Stimulated activated CD4-positive, alpha-beta T cell treated with anti-CD3 and anti-CD28 coated beads, TNF-alpha, amount 100 ng/mL, for 4 hours (primary cell): ENCODE data around the gene R3HDM4.
"Not testable (repeated sequence)": the region's sequence is repeated elsewhere in the genome, so short reads cannot be mapped to it uniquely, and the experiment has no call there.

Experiments
- DNase-seq, 3 experiments: peaks; one replicate each; pipeline ENCODE4 v3.0.0-alpha.2; 2020; ENCODE audit warnings: low read depth in 3 of 3

R3HDM4 gene

DNA sequence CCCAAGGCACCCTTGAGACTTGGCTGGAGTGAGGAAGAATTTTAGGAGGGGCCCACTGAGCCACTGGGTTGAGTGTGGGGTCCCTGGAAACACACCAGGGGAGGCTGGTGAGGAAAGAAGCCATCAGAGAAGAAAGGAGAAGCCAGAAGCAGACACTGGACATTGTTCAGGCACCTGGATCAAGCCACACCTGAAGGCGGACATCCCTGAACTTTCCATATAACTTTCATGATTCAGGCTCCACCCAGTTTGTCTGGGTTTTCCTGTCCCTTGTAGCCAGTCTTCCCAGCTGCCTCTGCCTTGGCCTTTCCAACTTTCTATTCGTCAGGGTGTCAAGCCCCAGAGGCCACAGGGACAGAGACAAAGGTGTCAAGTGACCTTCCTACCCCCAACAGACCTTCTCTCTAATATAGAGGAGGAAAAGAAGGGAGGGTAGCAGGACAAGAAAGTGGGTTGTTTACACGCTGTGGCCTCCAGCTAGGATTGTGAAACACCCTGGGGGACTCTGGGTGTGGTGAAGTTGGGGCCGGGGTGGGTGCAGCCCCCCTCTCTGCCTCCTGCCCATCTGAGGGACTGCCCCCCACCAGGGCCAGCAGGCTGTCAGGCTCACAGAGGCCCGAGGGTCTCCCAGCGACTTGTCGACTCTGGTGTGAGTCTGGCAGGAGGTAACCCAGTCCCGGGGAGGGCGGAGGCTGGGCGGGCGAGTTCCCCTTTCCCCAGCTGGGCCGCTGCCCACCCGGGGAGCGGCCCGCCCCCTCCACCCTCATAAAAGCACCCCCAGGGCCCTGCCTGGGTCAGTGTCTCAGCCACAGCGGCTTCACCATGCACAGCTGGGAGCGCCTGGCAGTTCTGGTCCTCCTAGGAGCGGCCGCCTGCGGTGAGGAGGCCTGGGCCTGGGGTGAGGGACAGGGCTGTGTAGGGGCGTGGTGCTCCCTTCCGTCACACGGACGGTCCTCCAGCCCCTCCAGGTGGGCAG lies 53.9 kb downstream of the R3HDM4 start, which contains the start of gene CFD:
Gene CFD, plus strand, starts transcription at position 797 of the 976 bp plus-strand sequence. Its CDS starts 26 bp downstream, at position 823.
- no peak for DNase-seq

DNA sequence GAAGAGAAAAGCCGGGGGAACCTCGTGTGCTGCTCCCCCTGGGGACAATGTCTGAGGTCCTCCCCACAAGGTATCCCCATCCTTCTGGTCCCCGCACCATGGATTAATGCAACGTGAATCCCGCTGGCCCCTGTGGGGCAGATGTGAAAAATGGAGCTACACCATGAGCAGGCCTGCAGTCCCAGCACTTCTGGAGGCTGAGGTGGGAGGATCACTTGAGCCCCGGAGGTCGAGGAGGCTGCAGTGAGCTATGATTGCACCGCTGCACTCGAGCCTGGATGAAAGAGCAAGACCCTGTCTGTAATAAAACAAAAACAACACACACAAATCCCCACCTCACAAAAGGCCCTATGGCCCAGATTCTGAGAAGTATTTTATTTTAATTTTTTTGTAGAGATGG lies 54.7 kb downstream of the R3HDM4 start:
- no peak for DNase-seq

DNA sequence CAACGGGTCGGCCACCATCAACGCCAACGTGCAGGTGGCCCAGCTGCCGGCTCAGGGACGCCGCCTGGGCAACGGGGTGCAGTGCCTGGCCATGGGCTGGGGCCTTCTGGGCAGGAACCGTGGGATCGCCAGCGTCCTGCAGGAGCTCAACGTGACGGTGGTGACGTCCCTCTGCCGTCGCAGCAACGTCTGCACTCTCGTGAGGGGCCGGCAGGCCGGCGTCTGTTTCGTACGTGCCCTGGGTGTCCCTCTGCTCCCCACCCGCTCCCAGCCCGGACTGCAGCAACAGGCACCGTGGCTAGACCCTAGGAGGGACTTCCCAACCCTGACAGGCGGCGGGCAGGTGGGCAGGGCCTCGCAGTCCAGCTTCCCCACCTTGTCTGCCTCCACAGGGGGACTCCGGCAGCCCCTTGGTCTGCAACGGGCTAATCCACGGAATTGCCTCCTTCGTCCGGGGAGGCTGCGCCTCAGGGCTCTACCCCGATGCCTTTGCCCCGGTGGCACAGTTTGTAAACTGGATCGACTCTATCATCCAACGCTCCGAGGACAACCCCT lies 57.4 kb downstream of the R3HDM4 start:
- DNase-seq = no peak

DNA sequence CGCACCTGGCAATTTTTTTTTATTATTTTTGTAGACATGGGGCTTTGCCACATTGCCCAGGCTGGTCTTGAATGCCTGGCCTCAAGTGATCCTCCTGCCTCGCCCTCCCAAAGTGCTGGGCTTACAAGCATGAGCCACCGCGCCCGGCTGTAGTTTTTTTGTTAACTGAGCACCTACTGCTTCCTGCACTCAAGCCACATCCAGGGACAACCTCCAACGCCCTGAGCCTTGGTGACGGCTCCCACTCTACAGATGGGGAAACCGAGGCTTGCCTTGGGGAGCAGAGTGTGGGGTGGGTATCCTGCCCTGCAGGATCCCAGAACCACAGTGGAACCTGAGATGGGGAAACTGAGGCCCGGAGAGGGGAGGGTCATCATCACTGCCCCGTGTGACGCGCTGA lies 57.9 kb downstream of the R3HDM4 start:
- DNase-seq = no peak

DNA sequence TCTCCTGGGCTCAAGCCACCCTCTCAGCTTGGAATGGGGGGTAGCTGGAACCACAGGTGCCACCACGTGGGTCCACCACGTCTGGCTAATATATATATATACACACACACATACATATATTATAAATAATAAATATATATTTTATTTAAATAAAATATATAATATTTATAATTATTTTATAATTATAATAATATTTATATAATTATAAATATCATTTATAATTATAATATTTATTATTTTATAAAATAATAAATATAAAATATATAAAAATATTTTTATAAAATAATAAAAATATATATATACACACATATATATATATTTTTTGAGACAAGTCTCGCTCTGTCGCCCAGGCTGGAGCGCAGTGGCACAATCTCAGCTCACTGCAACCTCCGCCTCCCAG lies 58.5 kb downstream of the R3HDM4 start:
- DNase-seq = no peak

DNA sequence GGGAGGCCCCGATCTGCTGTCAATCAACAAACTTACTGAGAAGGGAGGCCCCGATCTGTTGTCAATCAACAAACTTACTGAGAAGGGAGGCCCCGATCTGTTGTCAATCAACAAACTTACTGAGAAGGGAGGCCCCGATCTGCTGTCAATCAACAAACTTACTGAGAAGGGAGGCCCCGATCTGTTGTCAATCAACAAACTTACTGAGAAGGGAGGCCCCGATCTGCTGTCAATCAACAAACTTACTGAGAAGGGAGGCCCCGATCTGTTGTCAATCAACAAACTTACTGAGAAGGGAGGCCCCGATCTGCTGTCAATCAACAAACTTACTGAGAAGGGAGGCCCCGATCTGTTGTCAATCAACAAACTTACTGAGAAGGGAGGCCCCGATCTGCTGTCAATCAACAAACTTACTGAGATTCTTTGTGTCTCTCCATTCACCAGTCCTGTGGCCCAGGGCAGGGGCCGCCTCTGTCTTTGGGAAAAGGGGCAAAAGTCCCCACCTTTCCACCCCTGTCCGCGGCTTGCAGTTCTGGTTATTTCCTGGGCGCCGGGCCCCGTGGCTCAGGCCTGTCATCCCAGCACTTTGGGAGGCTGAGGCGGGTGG lies 59.3 kb downstream of the R3HDM4 start:
- DNase-seq = not testable (repeated sequence)

DNA sequence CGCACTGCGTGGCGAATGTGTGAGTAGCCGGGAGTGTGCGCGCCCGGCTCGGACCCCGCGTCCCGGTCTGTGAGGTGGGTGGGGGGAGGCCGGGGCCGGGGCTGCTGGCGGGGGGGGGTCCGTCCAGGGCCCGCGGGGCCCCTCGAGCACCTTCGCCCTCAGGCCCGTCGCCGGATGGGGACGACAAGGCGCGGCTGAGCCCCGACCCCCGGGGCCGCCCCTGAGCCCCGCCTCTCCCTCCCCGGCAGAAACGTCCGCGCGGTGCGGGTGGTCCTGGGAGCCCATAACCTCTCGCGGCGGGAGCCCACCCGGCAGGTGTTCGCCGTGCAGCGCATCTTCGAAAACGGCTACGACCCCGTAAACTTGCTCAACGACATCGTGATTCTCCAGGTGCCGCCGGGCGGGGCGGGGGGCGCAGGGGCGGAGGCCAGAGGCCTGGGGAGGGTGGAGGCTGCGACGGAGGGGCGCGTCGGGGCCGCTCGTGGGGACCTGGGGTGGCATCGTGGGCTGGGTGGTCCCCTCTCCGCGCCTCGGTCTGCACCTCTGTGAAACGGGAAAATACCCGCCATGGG lies 59.9 kb downstream of the R3HDM4 start:
- DNase-seq = no peak

DNA sequence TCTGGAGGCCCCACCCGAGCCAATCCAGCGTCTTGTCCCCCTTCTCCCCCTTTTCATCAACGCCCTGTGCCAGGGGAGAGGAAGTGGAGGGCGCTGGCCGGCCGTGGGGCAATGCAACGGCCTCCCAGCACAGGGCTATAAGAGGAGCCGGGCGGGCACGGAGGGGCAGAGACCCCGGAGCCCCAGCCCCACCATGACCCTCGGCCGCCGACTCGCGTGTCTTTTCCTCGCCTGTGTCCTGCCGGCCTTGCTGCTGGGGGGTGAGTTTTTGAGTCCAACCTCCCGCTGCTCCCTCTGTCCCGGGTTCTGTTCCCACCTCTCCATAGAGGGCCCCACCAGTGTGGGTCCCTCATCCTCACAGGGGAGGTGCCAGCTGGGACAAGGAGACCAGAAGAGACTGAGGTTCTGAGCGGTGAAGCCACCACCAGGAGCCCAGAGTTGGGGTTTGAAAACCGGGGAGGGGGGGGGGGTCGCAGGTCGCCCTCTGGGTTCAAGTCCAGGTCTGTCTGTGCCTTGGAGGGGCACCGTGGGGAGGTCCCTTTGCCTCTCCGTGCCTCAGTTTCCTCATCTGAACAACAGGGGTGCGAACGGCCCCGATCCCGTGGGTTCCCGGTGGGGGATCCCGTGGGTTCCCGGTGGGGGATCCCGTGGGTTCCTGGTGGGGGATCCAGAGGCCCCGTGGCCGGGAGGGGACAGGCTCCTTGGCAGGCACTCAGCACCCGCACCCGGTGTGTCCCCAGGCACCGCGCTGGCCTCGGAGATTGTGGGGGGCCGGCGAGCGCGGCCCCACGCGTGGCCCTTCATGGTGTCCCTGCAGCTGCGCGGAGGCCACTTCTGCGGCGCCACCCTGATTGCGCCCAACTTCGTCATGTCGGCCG lies 60.6 kb downstream of the R3HDM4 start, which contains the start of gene ELANE:
Gene ELANE, plus strand, starts transcription at position 168 of the 878 bp plus-strand sequence. Its CDS starts 26 bp downstream, at position 194.
- DNase-seq = no peak

DNA sequence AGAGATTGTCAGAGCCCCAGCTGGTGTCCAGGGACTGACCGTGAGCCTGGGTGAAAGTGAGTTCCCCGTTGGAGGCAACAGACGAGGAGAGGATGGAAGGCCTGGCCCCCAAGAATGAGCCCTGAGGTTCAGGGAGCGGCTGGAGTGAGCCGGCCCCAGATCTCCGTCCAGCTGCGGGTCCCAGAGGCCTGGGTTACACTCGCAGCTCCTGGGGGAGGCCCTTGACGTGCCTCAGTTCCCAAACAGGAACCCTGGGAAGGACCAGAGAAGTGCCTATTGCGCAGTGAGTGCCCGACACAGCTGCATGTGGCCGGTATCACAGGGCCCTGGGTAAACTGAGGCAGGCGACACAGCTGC lies 62.1 kb downstream of the R3HDM4 start:
- DNase-seq = no peak

DNA sequence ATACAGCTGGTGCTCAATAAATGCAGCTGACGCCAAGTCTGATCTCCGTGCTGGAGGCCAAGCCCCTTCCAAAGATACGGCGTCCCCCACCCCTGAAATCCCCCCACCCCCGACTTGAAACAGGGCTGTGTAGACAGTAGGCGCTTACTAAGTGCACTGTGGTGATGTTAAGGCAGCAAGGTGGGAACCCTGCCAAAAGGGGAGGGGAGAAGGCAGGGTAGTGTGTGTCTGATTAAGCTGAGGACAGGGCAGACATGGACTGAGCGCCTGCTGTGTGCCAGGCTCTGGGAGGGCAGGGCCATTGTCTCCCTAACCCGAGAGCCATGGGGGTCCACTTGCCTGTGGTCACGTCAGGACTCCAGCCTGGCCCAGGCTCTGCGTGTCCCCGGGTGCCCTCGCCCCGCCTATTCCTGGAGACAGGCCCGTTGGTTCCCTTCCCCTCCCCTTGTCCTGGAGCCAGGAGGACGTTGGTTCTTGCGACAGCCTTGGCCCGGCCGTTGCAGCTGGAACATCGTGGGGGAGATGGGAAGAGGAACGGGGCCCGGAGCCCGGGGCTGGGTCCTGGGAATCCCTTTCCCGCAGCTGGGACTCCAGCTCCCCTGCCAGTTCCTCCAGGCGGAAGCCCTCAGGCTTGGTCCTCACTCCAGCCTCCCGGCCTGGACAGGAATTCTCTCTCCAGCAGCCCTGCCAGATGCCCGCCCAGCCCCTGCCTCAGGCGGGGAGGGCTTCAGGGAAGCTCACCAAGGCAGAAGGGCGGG lies 62.6 kb downstream of the R3HDM4 start:
- no peak for DNase-seq

DNA sequence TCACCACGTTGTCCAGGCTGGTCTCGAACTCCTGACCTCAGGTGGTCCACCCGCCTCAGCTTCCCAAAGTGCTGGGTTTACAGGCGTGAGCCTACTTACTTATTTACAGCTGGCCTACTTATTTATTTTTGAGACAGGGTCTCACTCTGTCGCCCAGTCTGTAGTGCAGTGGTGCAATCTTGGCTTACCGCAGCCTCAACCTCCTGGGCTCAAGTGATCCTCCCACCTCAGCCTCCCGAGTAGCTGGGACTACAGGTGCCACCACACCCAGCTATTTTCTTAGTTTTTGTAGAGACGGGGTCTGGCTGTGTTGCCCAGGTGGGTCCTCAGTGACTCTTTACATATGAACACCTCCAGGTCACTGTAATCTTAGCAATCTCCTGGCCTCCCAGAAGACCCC lies 63.8 kb downstream of the R3HDM4 start:
- DNase-seq = not testable (repeated sequence)

DNA sequence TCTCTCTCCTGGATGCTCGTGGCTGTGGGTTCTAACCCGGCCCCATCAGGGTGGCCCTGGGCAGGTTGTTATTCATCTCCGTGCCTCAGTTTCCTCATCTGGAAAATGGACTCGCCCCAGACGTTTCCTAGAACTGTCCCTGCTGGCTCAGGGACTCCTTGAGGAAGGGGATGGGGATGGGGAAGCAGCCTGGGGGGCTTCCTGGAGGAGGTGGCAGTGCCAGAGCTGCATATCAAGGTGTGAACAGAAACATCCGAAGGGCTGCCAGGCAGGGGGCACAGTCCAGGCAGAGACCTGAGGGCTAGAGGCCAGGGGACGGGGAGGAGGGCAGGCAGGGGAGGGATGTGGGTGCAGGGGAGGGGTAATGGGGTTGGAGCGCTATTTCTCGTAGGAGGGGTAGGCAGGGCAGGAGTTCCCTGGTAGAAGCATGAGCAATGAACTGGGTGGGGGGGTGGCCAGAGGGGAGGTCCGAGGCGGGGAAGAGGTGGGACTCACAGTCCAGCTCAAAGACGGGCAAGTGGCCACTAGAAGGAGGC lies 64.6 kb downstream of the R3HDM4 start:
- DNase-seq = no peak
